GM21723 (cell line): ENCODE results near the gene FAM227B.
"Not testable (repeated sequence)": the region's sequence is repeated elsewhere in the genome, so short reads cannot be mapped to it uniquely, and the experiment has no call there.

Experiments
- ATAC-seq: cut with Tn5 transposase; IDR thresholded peaks from one replicate; pipeline ENCODE4 v1.9.1; 2021; ENCODE audit warnings: mild to moderate bottlenecking, moderate library complexity; ENCODE audit not compliant: unreplicated experiment

Gene FAM227B

GRCh38 chr15:49441356-49441755 lies 179.3 kb downstream of the FAM227B start:
- no peak for ATAC-seq

GRCh38 chr15:49439678-49440395 lies 180.8 kb downstream of the FAM227B start:
- no peak for ATAC-seq

- ATAC-seq = peak; percentile 91
These were observed 181.5 kb downstream of the FAM227B start for GRCh38 chr15:49438962-49439631.

- ATAC-seq = no peak
These were observed 183.9 kb downstream of the FAM227B start for GRCh38 chr15:49436751-49437150.

- ATAC-seq = no peak
These were observed 185.4 kb downstream of the FAM227B start for GRCh38 chr15:49435174-49435573.

GRCh38 chr15:49430046-49430445 lies 190.6 kb downstream of the FAM227B start:
- no peak for ATAC-seq

- no peak for ATAC-seq
These were observed 192.1 kb downstream of the FAM227B start for GRCh38 chr15:49428409-49429095.

GRCh38 chr15:49427372-49427771 lies 193.2 kb downstream of the FAM227B start:
- no peak for ATAC-seq

GRCh38 chr15:49424954-49425353 lies 195.7 kb downstream of the FAM227B start:
- no peak for ATAC-seq

- ATAC-seq = no peak
These were observed 196.6 kb downstream of the FAM227B start for GRCh38 chr15:49423901-49424550.

GRCh38 chr15:49423021-49423420 lies 197.6 kb downstream of the FAM227B start, which contains the start of gene FGF7:
Gene FGF7 (plus strand): TSS chr15:49423242. CDS start chr15:49424298, 1,056 bp downstream.
- no peak for ATAC-seq

- no peak for ATAC-seq
These were observed 198.6 kb downstream of the FAM227B start for GRCh38 chr15:49421991-49422390.

- ATAC-seq = no peak
These were observed 201.8 kb downstream of the FAM227B start for GRCh38 chr15:49418811-49419210.

- ATAC-seq = no peak
These were observed 205.0 kb downstream of the FAM227B start for GRCh38 chr15:49415638-49416037.

- ATAC-seq = no peak
These were observed 205.5 kb downstream of the FAM227B start for GRCh38 chr15:49415149-49415548.

GRCh38 chr15:49412797-49413196 lies 207.8 kb downstream of the FAM227B start:
- no peak for ATAC-seq

- no peak for ATAC-seq
These were observed 210.0 kb downstream of the FAM227B start for GRCh38 chr15:49410641-49411040.

- no peak for ATAC-seq
These were observed 214.1 kb downstream of the FAM227B start for GRCh38 chr15:49406352-49407118.

- not testable (repeated sequence) for ATAC-seq
These were observed 217.9 kb downstream of the FAM227B start for GRCh38 chr15:49402515-49403296.

- no peak for ATAC-seq
These were observed 233.1 kb downstream of the FAM227B start for GRCh38 chr15:49387471-49387870.
